ELR (cell line): ENCODE data around the gene GRK6.
A peak's percentile ranks its signal among the peaks of the same experiment; 100 is the strongest.

Experiments
- DNase-seq: peaks from one replicate; pipeline ENCODE4 v3.0.0-alpha.2; 2015; ENCODE audit warnings: low read depth

Gene GRK6

GRCh38 chr5:177454397-177455035, 28.0 kb downstream of the GRK6 start:
- DNase-seq, result peak; percentile 89

- peak; percentile 79 for DNase-seq
Observed at GRCh38 chr5:177455036-177455660, 28.7 kb downstream of the GRK6 start.

GRCh38 chr5:177455661-177456590, 29.4 kb downstream of the GRK6 start:
- DNase-seq, result peak; percentile 92

GRCh38 chr5:177456591-177456964, 30.1 kb downstream of the GRK6 start:
- no peak for DNase-seq

GRCh38 chr5:177456976-177457851, 30.7 kb downstream of the GRK6 start:
- peak; percentile 99 for DNase-seq

- DNase-seq, result no peak
Observed at GRCh38 chr5:177457852-177458681, 31.6 kb downstream of the GRK6 start.

- DNase-seq, result peak; percentile 66
Observed at GRCh38 chr5:177458912-177459350, 32.5 kb downstream of the GRK6 start.

GRCh38 chr5:177459357-177459756, 32.9 kb downstream of the GRK6 start:
- DNase-seq, result no peak

GRCh38 chr5:177459819-177460628, 33.5 kb downstream of the GRK6 start:
- DNase-seq, result no peak

- no peak for DNase-seq
Observed at GRCh38 chr5:177462021-177462670, 35.7 kb downstream of the GRK6 start.

GRCh38 chr5:177465044-177465443, 38.6 kb downstream of the GRK6 start:
- DNase-seq, result no peak

- no peak for DNase-seq
Observed at GRCh38 chr5:177466861-177467260, 40.4 kb downstream of the GRK6 start.

- DNase-seq, result no peak
Observed at GRCh38 chr5:177467436-177467835, 41.0 kb downstream of the GRK6 start.

GRCh38 chr5:177468329-177468684, 41.8 kb downstream of the GRK6 start:
- no peak for DNase-seq

- peak; percentile 62 for DNase-seq
Observed at GRCh38 chr5:177468685-177469628, 42.5 kb downstream of the GRK6 start.

- no peak for DNase-seq
Observed at GRCh38 chr5:177469750-177470525, 43.5 kb downstream of the GRK6 start.

GRCh38 chr5:177470759-177471536, 44.5 kb downstream of the GRK6 start:
- peak; percentile 74 for DNase-seq
